ENCODE measurements around the gene C1QL4. TPM values are rescaled to one million over a fixed set of nuclear protein-coding genes. Genes with fewer than 3 reads are reported as not detected.
"Not testable (repeated sequence)": the region's sequence is repeated elsewhere in the genome, so short reads cannot be mapped to it uniquely, and the experiment has no call there.

The C1QL4 gene
- polyA plus RNA-seq (2013, experiment 1 of 2) = 1.1 TPM
- polyA plus RNA-seq (2013, experiment 2 of 2) = 3.9 TPM

DNA sequence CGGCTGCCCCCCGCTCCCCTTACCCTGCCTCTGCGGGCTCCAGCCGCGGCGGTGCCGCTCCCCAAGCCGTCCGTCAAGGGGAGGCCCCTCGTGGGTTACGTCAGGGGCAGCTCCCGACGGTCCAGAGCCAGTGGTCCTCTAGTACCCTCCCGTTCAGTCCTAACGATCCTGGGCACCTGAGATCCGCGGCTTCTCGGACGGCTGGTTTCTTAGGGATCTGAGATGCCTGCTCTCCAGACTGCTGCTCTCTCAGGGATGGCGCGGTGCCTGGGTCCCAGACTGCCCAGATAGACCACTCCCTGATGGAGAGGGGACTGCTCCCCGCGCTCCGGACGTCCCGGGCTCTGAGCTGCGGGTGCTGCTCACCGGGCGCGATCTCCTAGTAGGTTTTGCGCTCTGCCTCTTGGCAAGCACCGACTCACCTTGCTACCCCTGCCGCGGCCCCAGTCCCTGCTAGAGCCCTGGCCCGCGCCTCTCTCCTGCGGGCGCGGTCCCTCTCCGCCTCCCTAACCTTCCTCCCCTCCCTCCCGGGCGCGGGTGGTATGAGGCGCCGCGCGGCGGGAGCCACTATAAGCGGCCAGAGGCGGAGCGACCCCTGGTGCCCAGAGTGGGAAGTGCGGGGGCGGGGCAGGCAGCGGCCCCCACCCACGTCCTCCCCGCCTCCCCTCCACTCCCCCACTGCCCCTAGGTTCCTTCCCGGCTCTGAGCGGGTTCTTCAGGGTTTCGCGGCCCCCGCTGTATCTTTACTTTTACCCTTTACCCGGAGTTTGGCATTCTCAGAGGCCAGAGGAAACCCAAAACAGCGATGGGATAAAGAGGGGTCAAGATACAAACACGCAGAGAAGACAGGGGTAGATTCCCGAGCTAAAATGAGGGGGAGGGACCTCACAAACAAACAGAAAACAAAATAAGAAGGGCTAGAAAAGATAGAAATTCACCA, at the start of gene C1QL4:
Gene C1QL4, minus strand, starts transcription at position 544 of the 940 bp plus-strand sequence. CDS start 711 bp downstream, outside the sequence.
- WGBS = 2% methylated on average over 62 of the region's 65 CpGs
- Histone ChIP-seq H3K9ac (ENCODE audit: low read depth, low read length) (no peak within 1 kb of the TSS), H3K4me3 (ENCODE audit: low read length) (peak within 1 kb of the TSS; percentile 37), H3K27ac (ENCODE audit: low read depth, low read length) (no peak within 1 kb of the TSS), H3K27me3 (ENCODE audit: insufficient read depth, low read length) (peaks cover 100% of the 10 kb centered on the region), H3K4me1 (ENCODE audit: insufficient read depth, low read length) (peaks cover 20% of the 10 kb centered on the region), H3K36me3 (ENCODE audit: insufficient read depth, low read length) (no peaks in the 10 kb centered on the region), H3K9me3 (ENCODE audit: insufficient read depth, low read depth, low read length) (no peaks in the 10 kb centered on the region)

DNA sequence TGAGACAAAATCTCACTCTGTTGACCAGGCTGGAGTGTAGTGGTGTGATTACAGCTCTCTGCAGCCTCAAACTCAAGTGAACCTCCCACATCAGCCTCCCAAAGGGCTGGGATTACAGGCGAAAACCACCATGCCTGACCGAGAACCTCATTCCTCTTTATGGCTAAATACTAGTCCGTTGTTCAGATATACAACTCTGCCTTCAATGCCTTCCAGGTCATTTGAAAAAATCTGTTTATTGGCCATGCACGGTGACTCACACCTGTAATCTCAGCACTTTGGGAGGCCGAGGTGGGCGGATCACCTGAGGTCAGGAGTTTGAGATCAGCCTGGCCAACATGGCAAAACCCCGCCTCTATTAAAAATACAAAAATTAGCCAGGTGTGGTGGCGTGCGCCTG, 43.2 kb upstream of the C1QL4 start:
- not testable (repeated sequence) for H3K4me3 ChIP-seq (ENCODE audit: low read length); H3K9ac ChIP-seq (ENCODE audit: low read depth, low read length); H3K36me3 ChIP-seq (ENCODE audit: insufficient read depth, low read length); H3K4me1 ChIP-seq (ENCODE audit: insufficient read depth, low read length); H3K27ac ChIP-seq (ENCODE audit: low read depth, low read length); H3K27me3 ChIP-seq (ENCODE audit: insufficient read depth, low read length); H3K9me3 ChIP-seq (ENCODE audit: insufficient read depth, low read depth, low read length)
- 94% methylated on average over 9 of the region's 9 CpGs for WGBS

DNA sequence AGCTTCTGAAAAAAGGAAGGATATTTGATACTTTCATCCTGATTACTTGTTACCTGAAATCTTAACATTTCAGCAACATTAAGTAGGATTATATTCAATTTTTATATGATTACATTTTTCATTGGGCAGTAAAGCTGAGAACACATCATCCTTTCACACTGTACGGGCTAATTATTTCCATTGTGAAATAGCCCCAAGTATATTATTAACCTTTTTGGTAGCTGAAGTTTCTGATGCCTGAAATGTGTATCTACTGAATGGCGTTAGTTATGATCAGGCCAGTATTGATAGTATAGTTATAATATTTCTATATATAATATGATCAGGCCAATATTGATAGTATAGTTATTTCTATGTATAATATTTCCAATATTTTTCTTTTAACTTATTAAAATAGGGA, 40.4 kb upstream of the C1QL4 start:
- WGBS = no CpG with 5 or more reads among the region's 2 CpGs
- Histone ChIP-seq H3K4me1 (ENCODE audit: insufficient read depth, low read length) (no peaks in the 10 kb centered on the region), H3K9me3 (ENCODE audit: insufficient read depth, low read depth, low read length) (no peaks in the 10 kb centered on the region), H3K27ac (ENCODE audit: low read depth, low read length) (no peak overlapping the region), H3K4me3 (ENCODE audit: low read length) (no peak overlapping the region), H3K27me3 (ENCODE audit: insufficient read depth, low read length) (no peaks in the 10 kb centered on the region), H3K9ac (ENCODE audit: low read depth, low read length) (no peak overlapping the region), H3K36me3 (ENCODE audit: insufficient read depth, low read length) (no peaks in the 10 kb centered on the region)

DNA sequence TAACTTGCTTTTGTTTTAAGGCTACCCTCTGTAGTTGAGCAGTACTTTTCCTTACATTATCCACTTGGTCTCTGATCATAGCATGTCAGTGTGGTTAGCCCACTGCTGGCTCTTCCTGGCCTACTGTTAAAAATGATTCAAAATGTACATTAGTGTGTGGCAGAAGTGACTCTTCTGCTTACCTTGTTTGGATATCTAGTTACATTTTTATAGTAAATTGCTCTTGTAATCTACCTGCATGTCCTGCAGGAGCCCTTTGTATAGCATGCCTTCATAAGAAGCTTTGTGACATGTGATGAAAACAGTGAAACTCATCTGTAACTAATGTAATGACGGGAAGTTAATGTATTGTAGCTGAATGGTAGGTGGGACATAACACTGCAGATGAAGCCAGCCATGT, 38.4 kb upstream of the C1QL4 start:
- Histone ChIP-seq H3K4me3 (ENCODE audit: low read length) (no peak overlapping the region), H3K27me3 (ENCODE audit: insufficient read depth, low read length) (no peaks in the 10 kb centered on the region), H3K36me3 (ENCODE audit: insufficient read depth, low read length) (no peaks in the 10 kb centered on the region), H3K9ac (ENCODE audit: low read depth, low read length) (no peak overlapping the region), H3K27ac (ENCODE audit: low read depth, low read length) (no peak overlapping the region), H3K9me3 (ENCODE audit: insufficient read depth, low read depth, low read length) (no peaks in the 10 kb centered on the region), H3K4me1 (ENCODE audit: insufficient read depth, low read length) (no peaks in the 10 kb centered on the region)
- 91% methylated on average over 1 of the region's 1 CpG for WGBS

DNA sequence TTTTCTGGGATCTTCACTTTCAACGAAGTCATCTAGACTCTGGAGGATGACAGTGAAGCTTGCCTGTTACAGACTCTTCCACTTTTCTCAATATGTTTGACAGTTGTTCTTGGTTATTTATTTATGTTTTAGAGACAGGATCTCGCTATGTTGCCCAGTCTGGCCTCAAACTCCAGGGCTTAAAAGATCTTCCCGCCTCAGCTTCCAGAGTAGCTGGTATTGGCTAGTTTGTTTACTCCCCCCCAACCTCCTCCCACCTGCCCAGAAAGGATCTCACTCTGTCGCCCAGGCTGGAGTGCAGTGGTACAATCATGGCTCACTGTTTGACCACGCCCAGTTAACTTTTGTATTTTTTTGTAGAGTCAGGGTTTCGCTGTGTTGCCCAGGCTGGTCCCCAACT, 33.6 kb upstream of the C1QL4 start:
- H3K36me3 ChIP-seq (ENCODE audit: insufficient read depth, low read length) = no peaks in the 10 kb centered on the region
- no peak overlapping the region for H3K9ac ChIP-seq (ENCODE audit: low read depth, low read length)
- no peaks in the 10 kb centered on the region for H3K9me3 ChIP-seq (ENCODE audit: insufficient read depth, low read depth, low read length)
- no peaks in the 10 kb centered on the region for H3K27me3 ChIP-seq (ENCODE audit: insufficient read depth, low read length)
- peaks cover 16% of the 10 kb centered on the region for H3K4me1 ChIP-seq (ENCODE audit: insufficient read depth, low read length)
- no peak overlapping the region for H3K4me3 ChIP-seq (ENCODE audit: low read length)
- 97% methylated on average over 6 of the region's 6 CpGs for WGBS
- no peak overlapping the region for H3K27ac ChIP-seq (ENCODE audit: low read depth, low read length)

DNA sequence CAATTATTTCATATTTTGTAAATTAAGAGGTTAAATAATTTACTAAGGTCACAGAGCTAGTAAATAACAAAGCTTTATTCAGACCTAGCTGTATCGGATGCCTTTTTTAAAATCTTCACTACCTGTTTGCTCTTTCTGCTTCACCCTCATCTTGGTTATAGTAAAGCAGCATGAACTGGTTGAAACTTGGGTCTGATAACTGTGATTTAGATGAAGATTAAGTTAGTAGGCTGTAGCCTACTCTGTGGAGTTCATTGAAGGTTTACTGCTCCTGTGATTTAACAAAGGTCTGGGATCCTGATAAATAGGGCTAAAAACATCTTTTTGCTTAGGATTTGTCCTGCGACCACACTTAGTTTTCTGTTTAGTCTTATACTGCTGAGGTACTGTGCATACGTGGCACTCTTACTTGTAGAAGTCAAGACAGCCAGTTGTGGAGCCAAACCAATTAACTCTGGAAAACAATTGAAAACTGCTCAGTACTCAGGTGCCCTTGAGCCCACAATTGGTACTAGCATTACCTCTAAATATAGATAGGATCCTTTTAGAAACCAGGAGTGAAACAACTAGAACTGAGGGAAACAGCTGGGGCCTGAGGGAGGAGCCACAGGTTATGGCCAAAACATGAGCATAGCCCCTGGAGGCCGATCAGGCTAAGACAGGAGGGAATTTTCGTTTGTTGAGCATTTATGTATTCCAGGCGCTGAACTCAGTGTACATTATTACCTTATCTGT, 32.6 kb upstream of the C1QL4 start:
- Histone ChIP-seq H3K27me3 (ENCODE audit: insufficient read depth, low read length) (0 out of 2 replicates have a peak, but pooled peaks cover 6% of the 10 kb centered on the region), H3K9me3 (ENCODE audit: insufficient read depth, low read depth, low read length) (no peaks in the 10 kb centered on the region), H3K4me1 (ENCODE audit: insufficient read depth, low read length) (peaks cover 16% of the 10 kb centered on the region), H3K36me3 (ENCODE audit: insufficient read depth, low read length) (no peaks in the 10 kb centered on the region), H3K4me3 (ENCODE audit: low read length) (no peak overlapping the region), H3K9ac (ENCODE audit: low read depth, low read length) (no peak overlapping the region), H3K27ac (ENCODE audit: low read depth, low read length) (no peak overlapping the region)
- 79% methylated on average over 5 of the region's 6 CpGs for WGBS

DNA sequence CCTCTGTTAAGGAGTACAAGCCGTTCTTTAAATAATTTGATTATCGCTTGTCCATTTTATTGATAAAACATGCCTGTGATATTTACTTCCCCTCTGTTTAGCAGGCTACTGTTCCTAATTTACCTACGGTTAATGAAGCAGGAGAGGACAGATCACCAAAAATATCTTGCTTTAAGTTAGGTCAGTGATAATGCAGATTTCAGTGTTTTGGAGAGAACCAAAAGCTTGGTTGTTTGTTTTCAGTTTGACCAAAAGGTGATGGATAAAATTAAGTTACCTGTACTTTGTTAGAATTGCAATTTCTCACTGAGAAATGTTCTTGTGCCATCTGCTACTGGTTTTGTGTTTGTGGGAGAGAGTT, 31.2 kb upstream of the C1QL4 start:
- Histone ChIP-seq H3K36me3 (ENCODE audit: insufficient read depth, low read length) (no peaks in the 10 kb centered on the region), H3K27ac (ENCODE audit: low read depth, low read length) (no peak overlapping the region), H3K9me3 (ENCODE audit: insufficient read depth, low read depth, low read length) (no peaks in the 10 kb centered on the region), H3K4me1 (ENCODE audit: insufficient read depth, low read length) (peaks cover 16% of the 10 kb centered on the region), H3K9ac (ENCODE audit: low read depth, low read length) (peak overlapping the region; percentile 81), H3K27me3 (ENCODE audit: insufficient read depth, low read length) (0 out of 2 replicates have a peak, but pooled peaks cover 9% of the 10 kb centered on the region), H3K4me3 (ENCODE audit: low read length) (peak overlapping the region; percentile 95)
- WGBS = 11% methylated on average over 3 of the region's 3 CpGs

- 1% methylated on average over 52 of the region's 52 CpGs for WGBS
- H3K9ac ChIP-seq (ENCODE audit: low read depth, low read length) = peak within 1 kb of the TSS; percentile 94
- peaks cover 16% of the 10 kb centered on the region for H3K4me1 ChIP-seq (ENCODE audit: insufficient read depth, low read length)
- peak within 1 kb of the TSS; percentile 95 for H3K4me3 ChIP-seq (ENCODE audit: low read length)
- no peaks in the 10 kb centered on the region for H3K9me3 ChIP-seq (ENCODE audit: insufficient read depth, low read depth, low read length)
- H3K27ac ChIP-seq (ENCODE audit: low read depth, low read length) = peak within 1 kb of the TSS; percentile 98
- H3K36me3 ChIP-seq (ENCODE audit: insufficient read depth, low read length) = no peaks in the 10 kb centered on the region
- H3K27me3 ChIP-seq (ENCODE audit: insufficient read depth, low read length) = 0 out of 2 replicates have a peak, but pooled peaks cover 9% of the 10 kb centered on the region
Measured at GRCh38 chr12:49367381-49368239, 30.6 kb upstream of the C1QL4 start, which contains the start of gene SPATS2. Gene SPATS2 (plus strand): TSS chr12:49367462. CDS start chr12:49461013, 93,551 bp downstream.

- under 1% methylated on average over 97 of the region's 97 CpGs for WGBS
- Histone ChIP-seq H3K27ac (ENCODE audit: low read depth, low read length) (peak overlapping the region; percentile 98), H3K4me3 (ENCODE audit: low read length) (peak overlapping the region; percentile 95), H3K9me3 (ENCODE audit: insufficient read depth, low read depth, low read length) (no peaks in the 10 kb centered on the region), H3K27me3 (ENCODE audit: insufficient read depth, low read length) (0 out of 2 replicates have a peak, but pooled peaks cover 9% of the 10 kb centered on the region), H3K4me1 (ENCODE audit: insufficient read depth, low read length) (peaks cover 16% of the 10 kb centered on the region), H3K36me3 (ENCODE audit: insufficient read depth, low read length) (no peaks in the 10 kb centered on the region), H3K9ac (ENCODE audit: low read depth, low read length) (peak overlapping the region; percentile 94)
Measured at GRCh38 chr12:49366652-49367380, 29.8 kb upstream of the C1QL4 start.

DNA sequence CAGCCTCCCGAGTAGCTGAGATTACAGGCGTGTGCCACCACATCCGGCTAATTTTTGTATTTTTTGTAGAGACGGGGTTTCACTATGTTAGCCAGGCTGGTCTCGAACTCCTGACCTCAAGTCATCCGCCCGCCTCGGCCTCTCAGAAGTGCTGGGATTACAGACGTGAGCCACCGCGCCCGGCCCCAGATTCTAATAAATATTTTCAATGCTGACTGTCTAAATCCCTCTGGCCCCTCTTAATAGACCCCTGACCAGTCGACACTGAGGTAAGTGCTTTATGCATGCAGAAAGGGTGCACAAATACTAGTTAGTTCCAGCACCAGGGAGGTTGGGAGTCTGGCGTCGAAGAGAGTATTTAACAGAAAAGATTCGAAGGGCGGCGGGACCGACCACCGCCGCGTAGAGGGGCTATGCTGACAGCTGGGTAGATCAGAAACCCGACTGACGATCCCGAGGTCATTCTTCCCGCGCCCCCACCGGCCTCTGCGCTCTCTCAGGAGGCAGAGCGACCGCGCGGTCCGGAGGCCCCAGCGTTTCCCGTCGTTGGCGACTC, 29.2 kb upstream of the C1QL4 start:
- Histone ChIP-seq H3K9ac (ENCODE audit: low read depth, low read length) (peak overlapping the region; percentile 94), H3K27ac (ENCODE audit: low read depth, low read length) (peak overlapping the region; percentile 98), H3K27me3 (ENCODE audit: insufficient read depth, low read length) (0 out of 2 replicates have a peak, but pooled peaks cover 9% of the 10 kb centered on the region), H3K4me1 (ENCODE audit: insufficient read depth, low read length) (peaks cover 16% of the 10 kb centered on the region), H3K36me3 (ENCODE audit: insufficient read depth, low read length) (no peaks in the 10 kb centered on the region), H3K9me3 (ENCODE audit: insufficient read depth, low read depth, low read length) (no peaks in the 10 kb centered on the region), H3K4me3 (ENCODE audit: low read length) (peak overlapping the region; percentile 95)
- WGBS = 17% methylated on average over 38 of the region's 38 CpGs
